GM18907 (cell line): ENCODE data around the gene GATAD2A.
"Not testable (repeated sequence)": the region's sequence is repeated elsewhere in the genome, so short reads cannot be mapped to it uniquely, and the experiment has no call there.

Source experiments
- ATAC-seq: cut with Tn5 transposase; IDR thresholded peaks from one replicate; pipeline ENCODE4 v1.9.1; 2021; ENCODE audit warnings: mild to moderate bottlenecking, moderate library complexity; ENCODE audit not compliant: unreplicated experiment

GATAD2A gene

GRCh38 chr19:19387108-19387507, 18.4 kb upstream of the GATAD2A start:
- no peak for ATAC-seq

- ATAC-seq: no peak
Observed at GRCh38 chr19:19388568-19389555, 16.6 kb upstream of the GATAD2A start.

GRCh38 chr19:19389683-19390082, 15.8 kb upstream of the GATAD2A start:
- ATAC-seq: not testable (repeated sequence)

GRCh38 chr19:19394333-19394732, 11.1 kb upstream of the GATAD2A start:
- ATAC-seq: not testable (repeated sequence)

GRCh38 chr19:19399733-19400433, 5.6 kb upstream of the GATAD2A start:
- no peak for ATAC-seq

GRCh38 chr19:19402656-19403372, 2.7 kb upstream of the GATAD2A start:
- no peak for ATAC-seq

- ATAC-seq: no peak
Observed at GRCh38 chr19:19403373-19403901, 2.0 kb upstream of the GATAD2A start.

GRCh38 chr19:19405971-19406877, 749 bp downstream of the GATAD2A start:
- peak; percentile 26 for ATAC-seq

- peak; percentile 36 for ATAC-seq
Observed at GRCh38 chr19:19406878-19407632, 1.6 kb downstream of the GATAD2A start.

GRCh38 chr19:19407633-19407930, 2.1 kb downstream of the GATAD2A start:
- ATAC-seq: no peak

- ATAC-seq: no peak
Observed at GRCh38 chr19:19409205-19409604, 3.7 kb downstream of the GATAD2A start.

GRCh38 chr19:19409631-19410030, 4.2 kb downstream of the GATAD2A start:
- ATAC-seq: no peak

GRCh38 chr19:19410553-19411550, 5.4 kb downstream of the GATAD2A start:
- ATAC-seq: no peak

GRCh38 chr19:19416280-19416679, 10.8 kb downstream of the GATAD2A start:
- no peak for ATAC-seq

- ATAC-seq: no peak
Observed at GRCh38 chr19:19417046-19417445, 11.6 kb downstream of the GATAD2A start.

- no peak for ATAC-seq
Observed at GRCh38 chr19:19417628-19418245, 12.3 kb downstream of the GATAD2A start.

- ATAC-seq: no peak
Observed at GRCh38 chr19:19418555-19419260, 13.2 kb downstream of the GATAD2A start.
